Stimulated activated CD4-positive, alpha-beta T cell treated with anti-CD3 and anti-CD28 coated beads, Interleukin-4, amount 100 ng/mL, for 48 hours (primary cell): ENCODE measurements around the gene UBALD2.
A peak's percentile ranks its signal among the peaks of the same experiment; 100 is the strongest.
"Not testable (repeated sequence)": the region's sequence is repeated elsewhere in the genome, so short reads cannot be mapped to it uniquely, and the experiment has no call there.

Experiments used
- DNase-seq, 2 donors: peaks; one replicate each; pipeline ENCODE4 v3.0.0-alpha.2; 2020; ENCODE audit warnings: low read depth in 2 of 2

The UBALD2 gene

GRCh38 chr17:76277300-76278267, 12.4 kb downstream of the UBALD2 start:
- DNase-seq, result no peak

GRCh38 chr17:76278268-76278908, 13.2 kb downstream of the UBALD2 start:
- DNase-seq, result no peak

GRCh38 chr17:76278952-76279741, 14.0 kb downstream of the UBALD2 start:
- DNase-seq, result peak; percentile 77 to 88

DNA sequence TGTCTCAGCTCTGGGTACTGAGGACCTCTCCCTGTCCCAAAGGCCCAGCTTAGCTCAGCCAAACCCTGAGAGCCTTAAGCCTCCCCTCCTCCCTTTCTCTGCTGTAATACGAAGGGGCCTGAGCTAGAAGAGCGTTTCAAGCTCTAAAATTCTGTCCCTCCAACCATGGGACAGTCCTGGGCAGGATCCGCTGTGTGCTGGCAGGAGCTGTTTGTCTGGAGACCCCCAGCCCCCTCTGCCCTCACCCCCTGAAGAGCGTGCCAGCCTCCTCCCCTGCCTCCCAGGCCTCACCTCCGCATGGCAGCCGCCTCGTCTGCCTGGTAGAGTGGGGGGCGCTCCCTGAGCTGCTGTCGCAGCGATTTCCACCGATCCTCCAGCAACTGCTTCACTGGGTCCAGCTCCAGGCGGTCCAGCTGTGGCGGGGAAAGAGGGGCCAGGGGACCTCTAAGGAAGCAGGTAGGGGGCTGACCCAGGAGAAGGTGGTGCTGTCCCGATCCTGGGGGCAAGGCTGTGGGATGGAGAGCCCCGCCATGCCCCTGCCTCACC, 14.7 kb downstream of the UBALD2 start:
- no peak for DNase-seq

- no peak for DNase-seq
These were observed 15.5 kb downstream of the UBALD2 start for GRCh38 chr17:76280650-76281049.

- no peak for DNase-seq
These were observed 16.6 kb downstream of the UBALD2 start for GRCh38 chr17:76281573-76282371.

DNA sequence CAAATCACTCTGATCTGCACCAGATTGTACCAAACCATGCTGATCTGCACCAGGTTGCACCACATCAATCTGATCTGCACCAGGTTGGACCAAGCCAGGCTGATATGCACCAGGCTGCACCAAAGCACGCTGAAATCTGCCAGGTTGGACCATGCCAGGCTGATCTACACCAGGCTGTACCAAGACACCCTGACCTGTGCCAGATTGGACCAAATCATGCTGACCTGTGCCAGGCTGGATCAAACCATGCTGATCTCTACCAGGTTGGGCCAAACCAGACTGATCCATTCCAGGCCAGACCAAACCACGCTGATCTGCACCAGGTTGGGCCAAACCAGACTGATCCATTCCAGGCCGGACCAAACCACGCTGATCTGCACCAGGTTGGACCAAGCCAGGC, 27.4 kb downstream of the UBALD2 start:
- DNase-seq, result no peak

GRCh38 chr17:76293106-76293505, 28.0 kb downstream of the UBALD2 start:
- DNase-seq, result no peak

DNA sequence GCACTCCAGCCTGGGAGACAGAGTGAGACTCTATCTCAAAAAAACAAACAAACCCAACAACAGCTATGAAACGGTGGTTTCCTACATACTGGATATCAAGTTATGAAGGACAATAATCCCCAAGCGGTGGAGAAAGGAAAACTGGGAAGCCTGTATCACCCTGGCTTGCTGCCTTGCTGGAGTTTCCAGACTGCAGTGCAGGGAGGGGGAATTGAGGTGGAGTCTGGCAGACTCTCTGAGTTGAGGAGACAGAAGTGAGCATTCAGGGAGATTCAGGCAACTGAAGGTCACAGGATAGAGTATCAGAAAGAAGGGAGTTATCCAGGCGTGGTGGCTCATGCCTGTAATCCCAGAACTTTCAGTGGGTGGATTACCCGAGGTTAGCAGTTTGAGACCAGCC, 31.0 kb downstream of the UBALD2 start:
- no peak for DNase-seq

DNA sequence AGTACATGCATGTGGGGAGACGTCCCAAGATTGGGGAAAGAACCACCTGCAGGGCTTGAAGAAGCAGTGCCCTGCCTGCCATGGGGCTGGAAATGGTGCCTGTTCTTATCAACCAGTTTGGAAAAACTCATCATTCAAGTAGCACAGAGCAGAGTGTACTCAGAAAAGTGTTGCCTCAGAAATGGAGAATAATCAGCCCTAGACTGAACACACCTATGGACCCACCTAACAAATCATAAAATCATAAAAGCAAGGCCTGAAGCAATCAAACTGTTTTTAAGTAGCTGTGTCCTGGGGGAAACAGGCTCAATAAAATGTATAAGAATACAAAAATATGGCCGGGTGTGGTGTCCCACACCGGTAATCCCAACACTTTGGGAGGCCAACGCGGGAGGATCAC, 31.7 kb downstream of the UBALD2 start:
- no peak for DNase-seq

GRCh38 chr17:76297436-76297835, 32.3 kb downstream of the UBALD2 start:
- no peak for DNase-seq

DNA sequence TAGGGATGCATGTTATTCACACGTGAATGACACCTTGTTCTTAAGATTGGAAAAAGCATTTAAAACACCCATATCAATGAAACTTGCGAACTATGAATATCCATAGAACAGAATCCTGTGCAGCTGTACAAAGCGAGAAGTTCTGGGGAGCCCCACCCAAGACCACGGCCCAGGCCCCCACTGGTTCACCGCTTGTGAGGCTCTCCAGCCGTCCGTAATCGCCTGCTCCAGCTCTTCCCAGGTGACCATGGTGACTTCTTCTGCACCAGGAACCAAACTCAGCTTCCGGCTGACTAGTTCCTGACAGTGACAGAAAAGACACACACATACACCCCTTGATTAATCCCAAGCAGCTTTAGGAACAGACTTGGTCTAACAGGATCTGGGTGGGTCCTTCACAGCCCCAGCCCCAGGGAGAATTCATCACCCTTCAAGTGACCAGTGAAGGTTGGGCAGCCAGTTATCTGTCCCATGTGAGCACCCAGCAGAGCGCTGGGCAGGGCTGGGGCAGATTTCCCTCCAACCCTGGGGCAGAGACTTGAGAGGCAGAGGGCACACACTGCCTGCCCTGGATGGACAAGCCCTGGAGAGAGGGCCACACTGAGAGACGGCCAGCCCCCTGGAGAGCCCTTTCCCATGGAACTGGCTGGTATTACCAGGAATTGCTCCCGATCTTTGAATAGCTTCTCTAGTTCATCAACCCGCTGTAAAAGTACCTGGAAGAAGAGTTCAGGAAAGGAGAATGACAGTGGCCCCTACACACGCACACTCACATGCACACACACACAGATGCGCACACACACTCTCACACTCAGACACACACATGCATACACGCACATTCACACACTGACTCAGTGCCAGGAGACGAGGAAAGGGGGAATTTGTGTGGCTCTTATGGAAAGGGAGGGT, 39.3 kb downstream of the UBALD2 start:
- DNase-seq, result no peak

GRCh38 chr17:76305135-76305454, 39.9 kb downstream of the UBALD2 start:
- not testable (repeated sequence) for DNase-seq

DNA sequence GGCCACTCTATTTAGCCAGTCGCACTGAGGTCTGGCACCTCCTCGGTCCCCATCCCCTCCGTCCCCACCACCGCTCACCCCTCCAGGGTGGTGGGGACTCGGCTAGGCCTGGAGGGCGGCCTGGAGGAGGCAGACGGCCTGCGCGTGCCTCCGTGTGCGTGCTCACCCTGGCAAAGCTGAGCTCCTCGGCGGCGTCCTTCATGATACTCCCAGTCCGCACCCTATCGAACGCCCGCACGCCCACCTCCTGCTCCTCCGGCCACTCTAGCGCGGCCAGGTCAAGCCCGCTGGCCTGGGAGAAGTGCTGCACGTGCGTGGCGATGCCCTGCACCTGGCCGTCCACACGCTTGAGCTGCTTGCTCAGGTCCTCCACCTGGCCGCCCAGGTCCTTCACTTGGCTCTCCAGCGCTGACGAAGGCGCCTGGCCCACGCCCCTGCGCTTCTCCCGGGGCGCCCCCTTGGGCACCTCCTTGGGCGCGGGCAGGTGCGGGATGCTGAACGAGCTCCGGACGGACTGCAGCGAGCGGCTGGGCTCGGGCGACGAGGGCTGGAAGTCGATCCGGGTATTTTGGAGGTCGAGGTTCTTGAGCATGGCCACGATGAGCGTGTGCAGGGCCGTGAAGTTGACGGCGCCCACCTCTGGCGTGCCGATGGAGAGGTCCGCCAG, 42.3 kb downstream of the UBALD2 start:
- no peak for DNase-seq

DNA sequence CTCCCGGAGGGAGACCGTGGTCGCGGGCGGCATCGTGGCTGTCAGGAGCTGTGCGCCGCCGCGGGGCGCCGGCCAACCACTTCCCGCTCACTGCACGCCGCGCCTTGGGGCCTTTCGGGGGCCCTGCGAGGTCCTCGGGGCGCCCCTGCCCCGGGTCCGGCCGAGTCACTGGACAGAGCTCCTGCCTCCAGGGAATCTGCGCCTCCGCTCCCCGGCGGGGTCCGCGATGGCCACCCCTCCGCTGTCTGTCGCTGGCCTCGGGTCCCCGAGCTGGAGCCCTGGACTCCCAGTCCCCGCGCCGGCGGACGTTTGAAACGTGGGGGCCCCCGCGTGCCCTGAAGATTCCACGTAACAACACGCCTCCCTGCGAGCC, 42.8 kb downstream of the UBALD2 start, which contains the start of gene QRICH2:
QRICH2 (minus strand) TSS at position 311 of the 373 bp plus-strand sequence; CDS start at position 33, 278 bp downstream.
- DNase-seq, result no peak

DNA sequence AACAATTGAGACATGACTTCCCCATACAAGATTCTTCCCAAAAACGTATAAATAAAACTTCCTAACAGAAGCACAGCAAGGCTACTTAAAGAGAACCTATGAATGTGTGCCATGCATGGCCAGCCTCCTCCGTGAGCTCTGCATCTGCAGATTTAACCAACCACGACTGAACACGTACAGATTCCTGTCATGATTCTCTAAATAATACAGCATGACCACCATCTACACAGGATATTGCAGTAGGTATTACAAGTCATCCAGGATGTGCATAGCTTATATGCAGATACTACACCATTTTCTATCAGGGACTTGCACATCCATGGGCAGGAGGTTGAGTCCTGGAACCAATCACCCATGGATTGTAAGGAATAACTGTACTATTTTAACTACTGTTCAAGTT, 44.3 kb downstream of the UBALD2 start:
- DNase-seq, result no peak

- no peak for DNase-seq
These were observed 47.6 kb downstream of the UBALD2 start for GRCh38 chr17:76312735-76313134.

DNA sequence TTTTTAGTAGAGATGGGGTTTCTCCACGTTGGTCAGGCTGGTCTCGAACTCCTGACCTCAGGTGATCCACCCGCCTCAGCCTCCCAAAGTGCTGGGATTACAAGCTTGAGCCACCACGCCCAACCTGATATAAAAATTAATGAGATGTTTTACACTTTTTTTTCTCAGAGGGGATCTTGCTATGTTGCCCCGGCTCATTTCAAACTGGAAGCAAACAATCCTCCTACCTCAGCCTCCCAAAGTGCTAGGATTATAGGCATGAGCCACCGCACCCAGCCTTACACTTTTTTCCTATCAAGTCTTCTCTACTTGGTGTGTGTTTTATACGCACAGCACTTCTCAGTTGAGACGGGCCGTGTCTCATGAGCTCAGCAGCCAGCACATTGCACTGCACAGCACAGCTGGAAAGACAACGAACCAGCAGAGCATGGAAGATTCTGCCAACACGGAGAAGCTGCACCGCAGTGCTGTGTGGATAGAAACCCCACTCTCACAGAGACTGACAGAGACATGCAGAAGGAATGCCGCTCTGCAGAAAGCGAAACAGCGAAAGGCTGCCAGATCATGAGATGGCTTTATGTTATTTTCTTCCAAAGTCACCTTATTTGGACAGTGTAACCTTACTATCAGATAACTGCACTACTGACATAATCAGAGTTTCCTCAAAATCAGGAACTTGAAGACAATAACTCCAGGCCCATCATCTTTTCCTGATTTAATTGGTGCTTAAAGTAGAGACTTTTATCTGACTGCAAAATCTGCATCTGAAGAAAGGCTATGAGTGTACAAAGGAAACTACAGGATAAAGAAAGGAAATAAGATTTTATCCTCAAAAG, 49.5 kb downstream of the UBALD2 start:
- no peak for DNase-seq

- DNase-seq, result no peak
These were observed 52.4 kb downstream of the UBALD2 start for GRCh38 chr17:76317535-76317934.
